HG03469 (cell line): Measurements from ENCODE around the gene SNPH.

ENCODE experiments used
- ATAC-seq: cut with Tn5 transposase; IDR thresholded peaks from one replicate; pipeline ENCODE4 v1.9.1; 2021; ENCODE audit warnings: mild to moderate bottlenecking, moderate library complexity, moderate number of reproducible peaks; ENCODE audit not compliant: unreplicated experiment

SNPH gene

GRCh38 chr20:1286267-1287024 lies 20.4 kb downstream of the SNPH start:
- no peak for ATAC-seq

GRCh38 chr20:1287306-1287705 lies 21.2 kb downstream of the SNPH start:
- ATAC-seq: no peak

GRCh38 chr20:1287787-1288569 lies 21.9 kb downstream of the SNPH start:
- ATAC-seq: no peak

GRCh38 chr20:1291191-1291741 lies 25.2 kb downstream of the SNPH start:
- no peak for ATAC-seq

DNA sequence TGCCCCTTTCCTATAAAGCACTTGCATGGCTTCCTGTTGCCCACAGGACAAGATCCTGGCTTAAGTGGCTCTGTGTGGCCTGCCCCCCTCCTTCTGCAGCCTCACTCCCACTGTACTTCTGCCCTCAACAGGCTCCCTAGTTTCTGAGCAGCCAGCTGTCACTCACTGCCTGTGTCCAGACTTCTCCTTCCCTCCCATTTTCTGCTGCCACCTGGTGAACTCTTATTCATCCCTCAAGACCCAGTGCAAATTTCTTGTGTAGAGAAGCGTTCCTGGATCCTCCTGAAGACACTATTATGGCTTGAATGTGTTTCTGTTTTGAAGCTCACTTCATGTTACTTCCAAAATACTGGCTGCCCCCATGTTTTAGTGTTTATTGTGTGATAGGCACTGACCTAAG lies 26.5 kb downstream of the SNPH start:
- ATAC-seq: no peak

DNA sequence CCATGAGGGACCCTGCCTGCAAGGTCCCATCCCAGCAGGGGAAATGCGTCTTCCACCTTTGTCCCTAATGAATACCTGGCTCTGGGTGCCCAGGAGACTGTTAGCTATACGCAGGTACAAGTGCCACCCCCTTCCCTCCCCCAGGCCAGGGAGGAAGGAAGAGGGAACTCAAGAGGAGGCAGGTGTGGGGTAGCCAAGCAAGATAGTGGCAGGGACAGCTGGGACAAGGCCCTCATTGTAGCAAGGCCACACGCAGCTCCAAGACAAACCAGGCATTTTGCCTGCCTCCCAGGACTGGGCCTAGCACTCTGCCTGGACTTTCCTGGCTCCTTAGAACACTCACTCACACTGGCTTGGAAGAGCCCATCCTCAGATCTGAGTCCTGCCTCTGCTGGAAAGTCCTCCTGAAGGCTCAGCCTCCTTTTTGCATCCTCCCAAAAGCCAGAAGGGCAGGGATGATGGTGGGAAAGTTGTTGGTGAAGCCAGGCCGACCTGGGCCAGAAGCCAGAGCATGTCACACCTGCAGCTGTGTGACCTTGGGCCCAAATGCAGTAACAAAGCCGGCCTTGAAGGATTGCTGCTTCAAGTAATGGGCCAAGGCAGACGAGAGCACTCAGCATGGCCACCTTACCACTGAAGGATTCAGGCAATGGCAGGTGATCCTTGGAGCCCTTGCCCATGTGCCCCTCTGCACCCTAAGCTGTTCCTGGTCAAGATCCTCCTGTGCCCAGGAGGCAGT lies 27.7 kb downstream of the SNPH start:
- ATAC-seq: no peak

DNA sequence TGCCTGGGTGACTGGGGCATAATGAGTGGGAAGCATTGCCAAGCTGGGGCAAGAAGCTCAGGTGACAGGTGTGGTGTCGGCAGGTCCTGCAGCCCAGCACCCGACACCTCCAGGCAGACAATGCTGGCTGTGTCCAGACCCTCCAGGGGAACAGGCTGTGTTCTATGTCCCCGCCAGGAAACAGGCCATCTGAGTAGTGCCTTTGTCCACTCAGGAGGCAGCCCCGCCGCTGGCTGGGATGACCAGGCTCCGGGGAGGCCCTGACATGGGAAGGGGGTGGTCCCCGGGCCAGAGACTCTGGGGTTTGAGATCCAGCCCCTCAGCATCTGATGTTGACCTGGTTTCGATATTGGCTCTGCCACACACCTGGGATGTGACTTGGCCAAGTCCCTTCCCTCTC lies 28.4 kb downstream of the SNPH start:
- ATAC-seq: no peak

- no peak for ATAC-seq
Measured at GRCh38 chr20:1295276-1295930, 29.3 kb downstream of the SNPH start.

DNA sequence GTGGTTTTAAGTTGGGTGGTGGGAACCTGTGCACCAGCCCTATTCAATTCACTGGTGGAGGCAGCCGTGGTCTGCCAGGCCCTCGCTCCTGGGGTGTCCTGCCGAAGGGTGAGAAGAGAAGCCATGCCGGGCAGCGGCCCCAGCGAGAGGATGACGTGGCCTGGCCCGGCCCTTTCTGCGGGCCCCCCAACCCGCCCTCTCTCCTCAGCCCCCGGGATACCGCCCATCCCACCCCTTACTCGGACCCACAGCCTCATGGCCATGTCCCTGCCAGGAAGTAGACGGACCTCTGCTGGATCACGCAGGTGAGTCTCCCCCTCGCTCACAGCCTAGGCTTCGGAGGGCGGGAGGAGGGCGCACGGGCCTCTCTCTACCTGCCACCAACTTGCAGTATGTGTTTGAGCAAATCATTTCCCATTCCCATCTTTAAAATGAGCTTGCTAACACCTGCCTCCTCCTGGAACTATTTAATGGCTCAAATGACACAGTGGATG lies 30.1 kb downstream of the SNPH start:
- ATAC-seq: no peak

- no peak for ATAC-seq
Measured at GRCh38 chr20:1296922-1297321, 30.8 kb downstream of the SNPH start.

DNA sequence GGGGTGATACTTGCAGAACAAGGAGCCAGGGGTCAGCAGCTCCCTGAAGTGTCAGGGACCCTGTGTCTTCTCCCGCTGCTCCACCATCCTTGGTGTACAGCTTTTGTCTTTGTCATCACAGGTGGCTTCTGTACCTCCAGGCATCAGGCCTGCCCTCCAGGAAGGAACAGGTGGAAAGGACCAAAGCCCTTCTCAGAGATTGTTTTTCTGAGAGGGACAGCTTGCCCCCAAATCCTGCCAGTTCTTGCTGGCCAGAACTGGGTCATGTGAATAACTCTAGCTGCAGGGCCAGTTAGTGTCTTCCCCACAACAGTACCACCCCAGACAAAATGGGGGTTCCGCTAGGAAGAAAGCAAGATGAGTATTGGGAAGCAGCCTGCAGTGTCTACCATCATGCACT lies 31.4 kb downstream of the SNPH start:
- ATAC-seq: no peak

DNA sequence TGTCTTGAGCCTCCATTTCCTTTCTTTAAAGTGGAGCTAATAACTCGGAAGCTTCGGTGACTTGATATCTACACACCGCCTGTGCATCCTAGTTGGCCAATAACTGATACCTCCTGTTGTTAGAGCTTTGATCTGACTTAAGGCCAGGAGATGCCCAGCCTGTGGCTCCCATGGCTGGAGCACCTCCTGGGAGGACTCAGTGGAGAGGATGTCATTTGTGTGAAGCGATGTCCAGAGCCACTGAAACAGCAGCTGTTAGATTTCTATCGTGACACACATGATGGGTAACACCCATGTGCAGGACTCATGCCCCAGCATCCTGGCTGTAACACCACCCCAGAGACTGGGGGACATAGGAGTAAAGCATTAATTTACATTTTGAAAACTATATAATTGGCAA lies 32.1 kb downstream of the SNPH start:
- ATAC-seq: no peak

DNA sequence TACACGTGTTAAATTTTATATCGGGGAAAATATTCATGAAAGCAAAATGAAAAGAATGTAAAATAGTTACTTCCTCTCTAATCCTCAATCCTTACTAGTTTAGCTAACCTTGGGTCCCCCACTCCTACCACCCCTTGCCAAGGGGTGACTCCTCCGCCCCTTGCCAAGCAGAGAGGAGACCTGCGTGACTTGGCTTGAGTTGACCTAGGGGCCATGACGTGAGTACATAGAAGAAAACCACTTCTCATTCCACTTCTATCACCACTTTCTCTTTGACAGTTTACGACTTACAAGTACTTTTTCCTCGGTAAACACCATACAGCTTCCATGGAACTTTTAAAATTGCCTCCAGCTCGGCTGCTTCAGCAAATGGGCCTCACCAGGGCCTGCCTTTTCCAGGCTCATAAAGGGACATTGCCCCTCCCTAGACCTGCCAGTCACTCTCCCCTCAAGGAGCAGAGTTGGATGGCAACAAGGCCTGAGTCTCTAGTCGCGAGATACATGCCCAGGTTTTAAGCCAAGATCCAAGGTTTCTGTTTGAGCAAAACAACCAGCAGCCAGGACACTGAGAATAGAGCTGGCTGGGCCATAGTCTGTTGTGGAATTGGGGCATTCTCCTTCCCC lies 32.9 kb downstream of the SNPH start:
- ATAC-seq: no peak

DNA sequence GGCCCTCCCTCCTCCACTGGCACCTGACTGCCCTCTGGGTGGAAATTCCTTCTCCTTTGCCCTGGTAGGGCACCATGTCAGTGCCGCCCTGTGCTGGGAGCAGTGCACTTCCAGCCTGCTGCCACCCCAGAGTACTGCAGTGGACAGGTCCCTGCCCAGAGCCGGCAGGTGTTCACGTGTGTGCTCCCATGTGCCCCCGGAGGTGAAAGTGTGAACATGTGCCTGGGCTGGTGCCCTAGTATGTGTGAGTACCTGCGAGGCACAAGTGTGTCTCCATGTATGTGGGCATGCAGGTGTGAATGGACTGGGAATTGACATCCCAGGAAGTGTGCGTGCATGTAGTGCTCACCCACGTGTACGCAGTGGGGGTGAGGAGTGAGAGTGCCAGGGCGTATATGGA lies 33.4 kb downstream of the SNPH start:
- no peak for ATAC-seq

DNA sequence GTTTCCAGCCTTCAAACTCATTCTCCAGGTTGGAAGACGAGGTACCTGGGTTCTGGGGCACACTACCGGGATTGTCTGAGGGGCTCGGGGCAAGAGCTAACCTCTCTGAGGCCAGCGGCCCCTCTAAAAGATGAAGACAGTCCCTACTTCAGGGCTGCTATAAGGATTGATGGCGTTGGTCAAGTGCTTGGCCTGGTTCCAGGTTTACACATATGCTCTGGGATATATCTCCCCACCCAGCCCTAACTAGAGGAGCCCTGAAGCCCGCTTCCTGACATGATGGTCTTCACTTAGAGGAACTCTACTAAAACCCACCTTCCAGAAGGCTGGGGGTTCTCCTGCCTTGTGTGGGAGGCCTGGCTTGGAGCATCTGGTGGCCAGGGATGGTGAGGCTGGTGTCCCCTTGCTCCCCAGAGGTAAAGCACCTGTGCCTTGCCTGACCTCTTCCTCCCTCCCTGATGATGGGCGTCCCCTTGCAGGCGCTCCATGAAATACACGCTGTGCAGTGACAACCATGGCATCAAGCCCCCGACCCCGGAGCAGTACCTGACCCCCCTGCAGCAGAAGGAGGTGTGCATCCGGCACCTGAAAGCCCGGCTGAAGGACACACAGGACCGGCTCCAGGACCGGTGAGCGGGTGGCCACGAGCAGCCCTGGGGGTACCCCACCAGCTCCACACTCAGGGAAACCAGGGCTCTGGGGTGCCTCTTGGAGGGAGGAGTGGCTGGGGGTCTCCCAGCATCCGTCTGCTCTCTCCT lies 34.2 kb downstream of the SNPH start:
- ATAC-seq: no peak

DNA sequence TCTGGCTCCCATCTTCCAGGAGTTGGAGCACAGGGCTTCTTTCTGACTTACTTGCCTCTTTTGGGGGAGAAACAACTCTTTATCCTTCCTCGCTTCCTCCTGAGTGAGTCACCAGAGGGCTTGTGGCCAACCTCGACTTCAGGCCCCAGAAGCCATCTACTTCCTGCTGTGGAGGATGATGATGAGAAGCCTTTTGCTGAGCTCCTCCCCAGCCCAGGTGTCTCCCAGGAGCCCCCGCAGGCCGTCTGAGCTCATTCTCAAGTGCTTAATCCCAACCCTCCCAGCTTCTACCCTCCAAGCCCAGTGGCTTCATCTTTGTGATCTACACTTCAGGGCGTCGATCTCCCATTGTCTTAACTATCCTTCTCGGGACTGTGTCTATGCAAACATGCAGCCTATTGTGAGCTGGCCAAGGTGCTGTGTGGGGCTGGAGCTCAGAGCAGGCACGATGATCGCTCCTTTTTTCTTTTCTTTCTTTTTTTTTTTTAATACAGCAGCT lies 35.0 kb downstream of the SNPH start:
- no peak for ATAC-seq

- no peak for ATAC-seq
Measured at GRCh38 chr20:1302685-1303541, 36.8 kb downstream of the SNPH start.

DNA sequence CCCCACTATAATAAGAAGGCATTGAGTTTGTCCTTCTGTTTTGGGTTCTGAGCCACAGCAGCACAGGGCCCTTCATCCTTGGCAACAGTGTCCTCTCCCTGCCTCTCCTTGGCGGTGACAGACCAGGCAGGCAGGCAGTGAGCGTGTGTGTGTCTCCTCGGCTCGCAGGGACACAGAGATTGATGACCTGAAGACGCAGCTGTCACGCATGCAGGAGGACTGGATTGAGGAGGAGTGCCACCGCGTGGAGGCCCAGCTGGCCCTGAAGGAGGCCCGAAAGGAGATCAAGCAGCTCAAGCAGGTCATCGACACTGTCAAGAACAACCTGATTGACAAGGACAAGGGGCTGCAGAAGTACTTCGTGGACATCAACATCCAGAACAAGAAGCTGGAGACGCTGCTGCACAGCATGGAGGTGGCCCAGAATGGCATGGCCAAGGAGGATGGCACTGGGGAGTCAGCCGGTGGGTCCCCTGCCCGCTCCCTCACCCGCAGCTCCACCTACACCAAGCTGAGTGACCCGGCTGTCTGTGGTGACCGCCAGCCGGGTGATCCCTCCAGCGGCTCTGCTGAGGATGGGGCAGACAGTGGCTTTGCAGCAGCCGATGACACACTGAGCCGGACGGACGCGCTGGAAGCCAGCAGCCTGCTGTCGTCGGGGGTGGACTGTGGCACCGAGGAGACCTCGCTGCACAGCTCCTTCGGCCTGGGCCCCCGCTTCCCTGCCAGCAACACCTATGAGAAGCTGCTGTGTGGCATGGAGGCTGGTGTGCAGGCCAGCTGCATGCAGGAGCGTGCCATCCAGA lies 38.8 kb downstream of the SNPH start:
- ATAC-seq: no peak
